Type B pancreatic cell (in vitro differentiated cells): Measurements from ENCODE around the gene S100P. TPM values are rescaled to one million over a fixed set of nuclear protein-coding genes. Genes with fewer than 3 reads are reported as not detected.

Source experiments
- DNase-seq: peaks from one replicate; pipeline ENCODE4 v3.0.0; 2021; ENCODE audit warnings: mixed read lengths; ENCODE audit not compliant: unreplicated experiment; ENCODE audit errors: extremely low spot score
- H3K27ac Mint-ChIP-seq: 2 replicates; pipeline ENCODE4 v1.8.0; 2021; ENCODE audit warnings: mild to moderate bottlenecking, mixed read lengths
- H3K27me3 Mint-ChIP-seq: 2 replicates; pipeline ENCODE4 v1.8.0; 2021; ENCODE audit warnings: mixed read lengths
- H3K36me3 Mint-ChIP-seq: 2 replicates; pipeline ENCODE4 v1.8.0; 2021; ENCODE audit warnings: mixed read lengths
- H3K4me1 Mint-ChIP-seq: one replicate; pipeline ENCODE4 v1.8.0; 2021; ENCODE audit warnings: mixed read lengths; ENCODE audit not compliant: unreplicated experiment
- H3K4me3 Mint-ChIP-seq: 2 replicates; pipeline ENCODE4 v1.8.0; 2021; ENCODE audit warnings: mild to moderate bottlenecking, mixed read lengths
- H3K9me3 Mint-ChIP-seq: 2 replicates; pipeline ENCODE4 v1.8.0; 2021; ENCODE audit warnings: mixed read lengths
- total RNA-seq: library from RNA; stranded (reverse); gene quantifications from 2 replicates; pipeline ENCODE4 v1.2.1, GENCODE V29; 2021; ENCODE audit warnings: low replicate concordance
- TF ChIP-seq, protein P1 (sequence below): fragments of 200-600 bp; sonication (generic); conservative IDR thresholded peaks from 2 replicates; pipeline ENCODE4 v1.5.0; 2021; ENCODE audit warnings: antibody characterized with exemption, mild to moderate bottlenecking

The S100P gene
- total RNA-seq, 1 donor from 2014 or later = 80.8 TPM

GRCh38 chr4:6686104-6686787 is 7.4 kb upstream of the S100P start:
- no peak overlapping the region for H3K4me3 Mint-ChIP-seq
- H3K9me3 Mint-ChIP-seq = no peaks in the 10 kb centered on the region
- TF ChIP-seq, protein P1, sequence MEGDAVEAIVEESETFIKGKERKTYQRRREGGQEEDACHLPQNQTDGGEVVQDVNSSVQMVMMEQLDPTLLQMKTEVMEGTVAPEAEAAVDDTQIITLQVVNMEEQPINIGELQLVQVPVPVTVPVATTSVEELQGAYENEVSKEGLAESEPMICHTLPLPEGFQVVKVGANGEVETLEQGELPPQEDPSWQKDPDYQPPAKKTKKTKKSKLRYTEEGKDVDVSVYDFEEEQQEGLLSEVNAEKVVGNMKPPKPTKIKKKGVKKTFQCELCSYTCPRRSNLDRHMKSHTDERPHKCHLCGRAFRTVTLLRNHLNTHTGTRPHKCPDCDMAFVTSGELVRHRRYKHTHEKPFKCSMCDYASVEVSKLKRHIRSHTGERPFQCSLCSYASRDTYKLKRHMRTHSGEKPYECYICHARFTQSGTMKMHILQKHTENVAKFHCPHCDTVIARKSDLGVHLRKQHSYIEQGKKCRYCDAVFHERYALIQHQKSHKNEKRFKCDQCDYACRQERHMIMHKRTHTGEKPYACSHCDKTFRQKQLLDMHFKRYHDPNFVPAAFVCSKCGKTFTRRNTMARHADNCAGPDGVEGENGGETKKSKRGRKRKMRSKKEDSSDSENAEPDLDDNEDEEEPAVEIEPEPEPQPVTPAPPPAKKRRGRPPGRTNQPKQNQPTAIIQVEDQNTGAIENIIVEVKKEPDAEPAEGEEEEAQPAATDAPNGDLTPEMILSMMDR = no peak
- H3K27me3 Mint-ChIP-seq = no peaks in the 10 kb centered on the region
- no peak for DNase-seq
- no peak overlapping the region for H3K27ac Mint-ChIP-seq
- peaks cover 18% of the 10 kb centered on the region for H3K4me1 Mint-ChIP-seq
- peaks cover 3% of the 10 kb centered on the region for H3K36me3 Mint-ChIP-seq

DNA sequence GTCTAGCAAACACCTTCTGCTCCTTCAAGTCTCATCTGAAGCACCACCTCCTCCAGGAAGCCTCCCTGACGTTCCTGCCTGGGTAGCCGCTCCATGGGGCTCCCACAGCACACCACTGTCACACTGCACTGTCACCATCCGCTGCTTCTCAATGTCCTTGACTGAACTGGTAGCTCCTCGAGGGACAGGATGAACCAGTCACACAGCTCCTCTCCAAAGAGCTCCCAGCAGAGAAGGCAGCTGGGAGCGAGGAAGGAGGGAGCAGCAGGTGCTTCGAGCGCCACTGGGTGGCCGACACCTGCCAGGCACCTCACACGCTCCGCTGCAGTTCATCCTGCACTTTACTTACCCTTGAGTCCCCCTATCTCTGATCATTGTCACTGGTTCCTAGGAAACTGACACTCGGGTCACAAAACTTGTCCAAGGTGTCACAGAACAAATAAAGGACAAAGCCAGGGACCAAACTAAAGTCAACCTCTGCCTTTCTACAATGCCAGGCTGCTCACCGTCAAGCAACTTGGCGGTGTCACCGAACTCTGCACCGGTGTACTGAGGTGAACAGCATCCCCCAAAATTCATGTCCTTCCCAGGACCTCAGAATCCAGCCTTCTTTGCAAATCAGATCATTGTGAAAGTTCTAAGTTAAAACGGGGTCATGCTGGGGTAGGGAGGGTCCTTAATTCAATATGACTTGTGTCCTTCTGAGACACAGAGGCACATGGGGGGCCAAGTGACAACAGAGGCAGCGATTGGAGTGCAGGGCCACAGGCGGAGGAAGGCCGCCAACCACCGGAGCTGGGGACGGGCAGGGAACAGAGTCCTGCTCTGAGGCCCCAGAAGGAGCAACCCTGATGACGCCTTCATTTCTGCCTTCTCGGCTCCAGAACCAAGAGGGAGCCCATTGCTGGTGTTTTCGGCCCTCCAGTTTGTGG is 5.5 kb upstream of the S100P start:
- DNase-seq = no peak
- H3K27ac Mint-ChIP-seq = peak overlapping the region; percentile 95
- H3K4me3 Mint-ChIP-seq = peak overlapping the region; percentile 65

DNA sequence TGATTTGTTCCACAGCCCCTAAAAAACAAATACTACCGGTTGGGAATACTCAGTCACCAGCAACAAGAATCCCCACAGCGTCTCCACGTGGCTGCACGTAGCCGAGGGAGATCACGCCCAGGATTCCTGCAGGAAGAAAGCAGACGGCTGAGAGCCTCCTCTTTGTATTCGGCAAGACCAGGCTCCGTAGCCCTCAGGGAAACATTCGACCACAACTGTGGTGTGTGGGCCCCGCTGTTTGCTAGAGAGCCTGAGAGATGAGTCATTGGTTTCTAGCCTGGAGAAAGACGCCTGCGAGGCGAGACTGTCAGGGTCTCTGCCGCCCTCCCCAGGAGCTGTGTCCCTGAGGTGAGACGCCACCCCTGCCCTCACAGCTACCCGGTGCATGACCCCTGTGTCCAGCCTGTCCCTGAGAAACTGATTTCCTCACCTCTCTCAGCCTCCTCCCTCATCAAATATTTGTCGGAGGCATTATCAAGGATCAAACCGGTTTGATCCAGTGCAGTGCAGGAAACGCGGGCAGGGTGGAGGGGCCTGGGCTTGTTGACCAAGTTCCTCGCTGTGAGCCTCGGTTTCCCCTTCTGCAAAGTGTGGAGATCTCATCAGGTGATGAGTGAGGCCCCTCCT is 4.7 kb upstream of the S100P start:
- TF ChIP-seq, protein P1 = no peak
- Mint-ChIP-seq H3K27ac (peak overlapping the region; percentile 95), H3K4me1 (peaks cover 35% of the 10 kb centered on the region), H3K27me3 (no peaks in the 10 kb centered on the region), H3K4me3 (peak overlapping the region; percentile 65), H3K36me3 (peaks cover 3% of the 10 kb centered on the region), H3K9me3 (no peaks in the 10 kb centered on the region)
- no peak for DNase-seq

More for the DNA sequence above, 5.5 kb upstream of the S100P start:
- TF ChIP-seq, protein P1 = peak; percentile 35
- Mint-ChIP-seq H3K27me3 (no peaks in the 10 kb centered on the region), H3K36me3 (peaks cover 3% of the 10 kb centered on the region), H3K4me1 (peaks cover 28% of the 10 kb centered on the region), H3K9me3 (no peaks in the 10 kb centered on the region)

GRCh38 chr4:6689506-6689960 is 4.1 kb upstream of the S100P start:
- peak overlapping the region; percentile 95 for H3K27ac Mint-ChIP-seq
- DNase-seq = no peak

GRCh38 chr4:6692379-6692778 is 1.3 kb upstream of the S100P start:
- Mint-ChIP-seq H3K36me3 (no peaks in the 10 kb centered on the region), H3K9me3 (no peaks in the 10 kb centered on the region), H3K27me3 (no peaks in the 10 kb centered on the region), H3K4me1 (peaks cover 45% of the 10 kb centered on the region), H3K4me3 (no peak overlapping the region), H3K27ac (peak overlapping the region; percentile 99)
- TF ChIP-seq, protein P1 = no peak
- no peak for DNase-seq

More at GRCh38 chr4:6689506-6689960, 4.1 kb upstream of the S100P start:
- Mint-ChIP-seq H3K27me3 (no peaks in the 10 kb centered on the region), H3K4me1 (peaks cover 35% of the 10 kb centered on the region), H3K4me3 (peak overlapping the region; percentile 20), H3K36me3 (peaks cover 3% of the 10 kb centered on the region), H3K9me3 (no peaks in the 10 kb centered on the region)
- TF ChIP-seq, protein P1 = no peak
